CD4-positive, alpha-beta T cell (primary cell): ENCODE measurements around the gene USP40. TPM values are rescaled to one million over a fixed set of nuclear protein-coding genes. Genes with fewer than 3 reads are reported as not detected.

Experiments
- ATAC-seq: fragments of 200-7000 bp; cut with Tn5 transposase; one replicate; pipeline ENCODE4 v1.10.0; 2022; ENCODE audit warnings: mild to moderate bottlenecking; ENCODE audit not compliant: poor library complexity
- CTCF ChIA-PET: fragments of 350-600 bp; sonication (Branson Sonifier 250); formaldehyde crosslinking; loops from one replicate; lab custom pipeline; 2021; ENCODE audit warnings: antibody characterized with exemption, inconsistent platforms; lab: Charles Lee
- POLR2A ChIA-PET: fragments of 350-600 bp; sonication (Branson Sonifier 250); formaldehyde crosslinking; loops from one replicate; lab custom pipeline; 2021; ENCODE audit warnings: antibody characterized with exemption, inconsistent platforms; lab: Charles Lee
- DNase-seq, 14 experiments: peaks; one replicate each; pipeline ENCODE4 v3.0.0-alpha.2; 2013 to 2020; ENCODE audit warnings: mixed read lengths in 2 of 14
- H3K27ac ChIP-seq, 2 donors: one replicate each; pipeline versions ENCODE4 v1.5.1 to v1.7.0; 2013; ENCODE audit warnings: low read length in 2 of 2, low read depth in 1 of 2, mild to moderate bottlenecking in 1 of 2
- H3K27me3 ChIP-seq, 2 experiments: 1 replicate in 1 of 2; 2 replicates in 1 of 2; pipeline versions ENCODE4 v1.6.1 to v1.7.0; 2013; ENCODE audit warnings: low read length in 2 of 2, control low read depth in 1 of 2, mild to moderate bottlenecking in 1 of 2, moderate library complexity in 1 of 2; ENCODE audit not compliant: insufficient read depth in 2 of 2, control insufficient read depth in 1 of 2
- H3K36me3 ChIP-seq: one replicate; pipeline ENCODE4 v1.6.1; 2013; ENCODE audit warnings: low read length, control low read depth; ENCODE audit not compliant: insufficient read depth
- H3K4me1 ChIP-seq: one replicate; pipeline ENCODE4 v1.6.1; 2013; ENCODE audit warnings: low read length, control low read depth; ENCODE audit not compliant: insufficient read depth
- H3K4me3 ChIP-seq: one replicate; pipeline ENCODE4 v1.5.1; 2013; ENCODE audit warnings: mild to moderate bottlenecking, low read length, moderate library complexity
- H3K9me3 ChIP-seq, 2 experiments: 1 replicate in 1 of 2; 2 replicates in 1 of 2; pipeline versions ENCODE4 v1.6.1 to v1.7.0; 2013; ENCODE audit warnings: low read length in 2 of 2, mild to moderate bottlenecking in 2 of 2, control low read depth in 1 of 2, moderate library complexity in 1 of 2; ENCODE audit not compliant: control insufficient read depth in 1 of 2, insufficient read depth in 1 of 2
- H3K27ac Mint-ChIP-seq: one replicate; pipeline ENCODE4 v1.8.0; 2020; ENCODE audit warnings: mixed read lengths
- H3K27me3 Mint-ChIP-seq: one replicate; pipeline ENCODE4 v1.8.0; 2021; ENCODE audit warnings: mixed read lengths
- H3K36me3 Mint-ChIP-seq: one replicate; pipeline ENCODE4 v1.8.0; 2021; ENCODE audit warnings: low read depth, mixed read lengths
- H3K4me1 Mint-ChIP-seq: one replicate; pipeline ENCODE4 v1.8.0; 2021; ENCODE audit warnings: low read depth, mixed read lengths
- H3K4me3 Mint-ChIP-seq: one replicate; pipeline ENCODE4 v1.8.0; 2020; ENCODE audit warnings: mild to moderate bottlenecking, mixed read lengths
- H3K9me3 Mint-ChIP-seq: one replicate; pipeline ENCODE4 v1.8.0; 2020; ENCODE audit warnings: mixed read lengths
- intact Hi-C, 2 experiments: fragments of 100-400 bp; cut with DNase I in 1 of 2; cut with micrococcal nuclease in 1 of 2; formaldehyde crosslinking; loops; one replicate each; pipeline versions ENCODE4 v1.15.1 to v1.9.0; 2023 to 2025; cut with DNase I, micrococcal nuclease
- total RNA-seq, 174 experiments: library from RNA in 2 of 174; stranded (reverse) in 2 of 174; gene quantifications; one replicate each; pipeline ENCODE4 v1.2.3 and lab custom pipeline; 2021 to 2026
- TF ChIP-seq, protein P1 (sequence below): fragments of 200-600 bp; IDR thresholded peaks from one replicate; pipeline ENCODE4 v1.8.0; 2022; ENCODE audit warnings: antibody characterized with exemption, mild to moderate bottlenecking

USP40 gene
- total RNA-seq, 2 experiments from 2014 or later: 7.2 to 8.7 TPM

DNA sequence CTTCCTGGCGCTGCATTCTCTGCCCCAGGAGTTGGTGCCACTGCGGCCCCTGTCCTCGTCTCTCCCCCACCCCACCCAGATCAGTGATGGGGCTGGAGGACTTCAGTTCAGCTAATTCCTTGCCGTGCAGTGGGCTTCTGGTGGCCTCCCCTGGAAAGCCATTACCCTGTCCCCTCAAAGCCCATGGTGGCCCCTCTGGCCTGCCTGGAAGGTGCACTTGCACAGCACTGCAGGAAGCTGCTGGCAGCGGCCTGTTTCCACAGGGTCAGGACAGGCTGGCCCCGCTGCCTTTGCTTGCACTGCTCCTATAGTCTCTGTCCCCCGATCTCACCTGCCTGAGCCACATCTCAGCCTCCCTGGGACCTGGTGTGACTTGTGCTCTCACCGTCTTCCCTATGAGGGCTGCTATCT is 105.1 kb downstream of the USP40 start:
- DNase-seq (no peak), ATAC-seq (no peak)
- Mint-ChIP-seq H3K27me3 (no peaks in the 10 kb centered on the region), H3K36me3 (peaks cover 91% of the 10 kb centered on the region), H3K9me3 (no peaks in the 10 kb centered on the region), H3K4me3 (no peak overlapping the region), H3K27ac (no peak overlapping the region), H3K4me1 (no peaks in the 10 kb centered on the region)
- POLR2A ChIA-PET: no interaction called here
- CTCF ChIA-PET: no interaction called here
- no peaks in the 10 kb centered on the region for H3K27me3 ChIP-seq
- no peaks in the 10 kb centered on the region for H3K9me3 ChIP-seq
- H3K27ac ChIP-seq: no peak overlapping the region
- H3K36me3 ChIP-seq: peaks cover 92% of the 10 kb centered on the region
- TF ChIP-seq, protein P1, sequence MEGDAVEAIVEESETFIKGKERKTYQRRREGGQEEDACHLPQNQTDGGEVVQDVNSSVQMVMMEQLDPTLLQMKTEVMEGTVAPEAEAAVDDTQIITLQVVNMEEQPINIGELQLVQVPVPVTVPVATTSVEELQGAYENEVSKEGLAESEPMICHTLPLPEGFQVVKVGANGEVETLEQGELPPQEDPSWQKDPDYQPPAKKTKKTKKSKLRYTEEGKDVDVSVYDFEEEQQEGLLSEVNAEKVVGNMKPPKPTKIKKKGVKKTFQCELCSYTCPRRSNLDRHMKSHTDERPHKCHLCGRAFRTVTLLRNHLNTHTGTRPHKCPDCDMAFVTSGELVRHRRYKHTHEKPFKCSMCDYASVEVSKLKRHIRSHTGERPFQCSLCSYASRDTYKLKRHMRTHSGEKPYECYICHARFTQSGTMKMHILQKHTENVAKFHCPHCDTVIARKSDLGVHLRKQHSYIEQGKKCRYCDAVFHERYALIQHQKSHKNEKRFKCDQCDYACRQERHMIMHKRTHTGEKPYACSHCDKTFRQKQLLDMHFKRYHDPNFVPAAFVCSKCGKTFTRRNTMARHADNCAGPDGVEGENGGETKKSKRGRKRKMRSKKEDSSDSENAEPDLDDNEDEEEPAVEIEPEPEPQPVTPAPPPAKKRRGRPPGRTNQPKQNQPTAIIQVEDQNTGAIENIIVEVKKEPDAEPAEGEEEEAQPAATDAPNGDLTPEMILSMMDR: no peak
- intact Hi-C loops: no loop called here
- H3K4me3 ChIP-seq: no peak overlapping the region
- no peaks in the 10 kb centered on the region for H3K4me1 ChIP-seq

- Mint-ChIP-seq H3K4me1 (no peaks in the 10 kb centered on the region), H3K27me3 (no peaks in the 10 kb centered on the region), H3K4me3 (no peak overlapping the region), H3K9me3 (no peaks in the 10 kb centered on the region), H3K36me3 (peaks cover 91% of the 10 kb centered on the region), H3K27ac (no peak overlapping the region)
- no peaks in the 10 kb centered on the region for H3K9me3 ChIP-seq
- peaks cover 92% of the 10 kb centered on the region for H3K36me3 ChIP-seq
- TF ChIP-seq, protein P1: no peak
- no peak for DNase-seq
- no peak for ATAC-seq
- no peak overlapping the region for H3K27ac ChIP-seq
- H3K27me3 ChIP-seq: no peaks in the 10 kb centered on the region
- ChIA-PET POLR2A (no interaction called here), CTCF (no interaction called here)
- intact Hi-C loops: no loop called here
- H3K4me3 ChIP-seq: no peak overlapping the region
- H3K4me1 ChIP-seq: no peaks in the 10 kb centered on the region
These were observed 105.7 kb downstream of the USP40 start for GRCh38 chr2:233460726-233461441.

GRCh38 chr2:233459426-233459825 is 107.2 kb downstream of the USP40 start:
- no peak overlapping the region for H3K27ac ChIP-seq
- Mint-ChIP-seq H3K36me3 (peaks cover 95% of the 10 kb centered on the region), H3K27ac (no peak overlapping the region), H3K9me3 (no peaks in the 10 kb centered on the region), H3K4me3 (no peak overlapping the region), H3K27me3 (no peaks in the 10 kb centered on the region), H3K4me1 (no peaks in the 10 kb centered on the region)
- H3K27me3 ChIP-seq: no peaks in the 10 kb centered on the region
- DNase-seq (no peak), ATAC-seq (no peak)
- TF ChIP-seq, protein P1: no peak
- no peaks in the 10 kb centered on the region for H3K4me1 ChIP-seq
- no peak overlapping the region for H3K4me3 ChIP-seq
- intact Hi-C loops: no loop called here
- peaks cover 93% of the 10 kb centered on the region for H3K36me3 ChIP-seq
- POLR2A ChIA-PET: no interaction called here
- no peaks in the 10 kb centered on the region for H3K9me3 ChIP-seq
- CTCF ChIA-PET: no interaction called here
